SK-N-MC (cell line): ENCODE data around the gene HJURP.

Experiments
- DNase-seq: peaks from one replicate; pipeline ENCODE4 v3.0.0-alpha.2; 2011; ENCODE audit warnings: low read depth, low spot score
- H3K27ac ChIP-seq: fragments of 200-600 bp; sonication (generic); 2 replicates; pipeline ENCODE4 v1.5.1; 2016; ENCODE audit warnings: mixed run types
- H3K36me3 ChIP-seq: fragments of 200-600 bp; sonication (generic); 2 replicates; pipeline ENCODE4 v1.6.1; 2017; ENCODE audit warnings: antibody characterized with exemption, low read length, mixed read lengths; ENCODE audit not compliant: insufficient read depth
- H3K4me3 ChIP-seq: fragments of 200-600 bp; sonication (generic); 2 replicates; pipeline ENCODE4 v1.5.1; 2016
- H3K9ac ChIP-seq: fragments of 200-600 bp; sonication (generic); 2 replicates; pipeline ENCODE4 v1.8.0; 2017; ENCODE audit warnings: mixed run types, mixed read lengths; ENCODE audit not compliant: insufficient read length
- H3K9me3 ChIP-seq: fragments of 200-600 bp; sonication (generic); 2 replicates; pipeline ENCODE4 v1.6.1; 2017; ENCODE audit warnings: low read depth, mild to moderate bottlenecking, antibody characterized with exemption, low read length, moderate library complexity, mixed read lengths
- EZH2 ChIP-seq: fragments of 200-600 bp; sonication (generic); IDR thresholded peaks from one replicate; pipeline ENCODE4 v1.6.1; 2017; ENCODE audit warnings: antibody characterized with exemption
- FOXP2 ChIP-seq: optimal IDR thresholded peaks from 2 replicates; pipeline ENCODE3; 2011; ENCODE audit warnings: mild to moderate bottlenecking, moderate library complexity; ENCODE audit not compliant: insufficient read depth; ENCODE audit errors: extremely low read length, control extremely low read depth
- POLR2AphosphoS5 ChIP-seq: IDR thresholded peaks from 2 replicates; pipeline ENCODE4 v1.6.1; 2012; ENCODE audit warnings: mild to moderate bottlenecking, low read depth, low read length, borderline replicate concordance

HJURP gene

GRCh38 chr2:233821709-233822100 is 32.6 kb downstream of the HJURP start:
- H3K9me3 ChIP-seq, result no peaks in the 10 kb centered on the region
- H3K36me3 ChIP-seq, result no peaks in the 10 kb centered on the region; the same call in 1 of the 2 replicates
- no peak overlapping the region for H3K4me3 ChIP-seq
- no peak overlapping the region for H3K27ac ChIP-seq
- no peak for DNase-seq
- no peak for TF ChIP-seq POLR2AphosphoS5
- TF ChIP-seq FOXP2, result no peak
- TF ChIP-seq EZH2, result no peak
- no peak overlapping the region for H3K9ac ChIP-seq

GRCh38 chr2:233821196-233821595 is 33.1 kb downstream of the HJURP start:
- DNase-seq, result no peak
- TF ChIP-seq POLR2AphosphoS5 (no peak), FOXP2 (no peak), EZH2 (no peak)

GRCh38 chr2:233820774-233821105 is 33.6 kb downstream of the HJURP start:
- Histone ChIP-seq H3K4me3 (no peak overlapping the region), H3K9me3 (no peaks in the 10 kb centered on the region), H3K9ac (no peak overlapping the region), H3K27ac (no peak overlapping the region), H3K36me3 (peaks cover 3% of the 10 kb centered on the region; the same call in 1 of the 2 replicates)
- DNase-seq, result no peak
- no peak for TF ChIP-seq POLR2AphosphoS5
- no peak for TF ChIP-seq FOXP2
- no peak for TF ChIP-seq EZH2

More at GRCh38 chr2:233821196-233821595, 33.1 kb downstream of the HJURP start:
- Histone ChIP-seq H3K36me3 (peaks cover 3% of the 10 kb centered on the region; the same call in 1 of the 2 replicates), H3K27ac (no peak overlapping the region), H3K4me3 (no peak overlapping the region), H3K9me3 (no peaks in the 10 kb centered on the region), H3K9ac (no peak overlapping the region)

GRCh38 chr2:233819884-233820773 is 34.2 kb downstream of the HJURP start:
- DNase-seq, result no peak
- Histone ChIP-seq H3K27ac (no peak overlapping the region), H3K4me3 (no peak overlapping the region), H3K36me3 (peaks cover 7% of the 10 kb centered on the region; the same call in 1 of the 2 replicates), H3K9me3 (no peaks in the 10 kb centered on the region), H3K9ac (no peak overlapping the region)
- TF ChIP-seq EZH2 (no peak), FOXP2 (no peak), POLR2AphosphoS5 (no peak)

GRCh38 chr2:233818639-233819621 is 35.4 kb downstream of the HJURP start:
- H3K9ac ChIP-seq, result no peak overlapping the region
- no peaks in the 10 kb centered on the region for H3K9me3 ChIP-seq
- TF ChIP-seq POLR2AphosphoS5 (no peak), EZH2 (no peak), FOXP2 (no peak)
- peaks cover 11% of the 10 kb centered on the region; the same call in 1 of the 2 replicates for H3K36me3 ChIP-seq
- no peak overlapping the region for H3K27ac ChIP-seq
- H3K4me3 ChIP-seq, result no peak overlapping the region
- no peak for DNase-seq

GRCh38 chr2:233817995-233818638 is 36.2 kb downstream of the HJURP start:
- no peaks in the 10 kb centered on the region for H3K9me3 ChIP-seq
- no peak for TF ChIP-seq POLR2AphosphoS5
- peaks cover 11% of the 10 kb centered on the region; the same call in 1 of the 2 replicates for H3K36me3 ChIP-seq
- H3K4me3 ChIP-seq, result no peak overlapping the region
- DNase-seq, result no peak
- H3K9ac ChIP-seq, result no peak overlapping the region
- H3K27ac ChIP-seq, result no peak overlapping the region

- Histone ChIP-seq H3K9me3 (no peaks in the 10 kb centered on the region), H3K27ac (no peak overlapping the region), H3K4me3 (no peak overlapping the region)
Measured at GRCh38 chr2:233817361-233817911, 36.9 kb downstream of the HJURP start.

More at GRCh38 chr2:233817361-233817911, 36.9 kb downstream of the HJURP start:
- no peak for DNase-seq
- TF ChIP-seq POLR2AphosphoS5 (no peak), FOXP2 (no peak), EZH2 (no peak)
- H3K9ac ChIP-seq, result no peak overlapping the region
- peaks cover 11% of the 10 kb centered on the region; the same call in 1 of the 2 replicates for H3K36me3 ChIP-seq
